Embryonic facial prominence (tissue), 1 donor: ENCODE measurements around the gene KIAA1671.

Experiments used
- DNase-seq: peaks from one replicate; pipeline ENCODE4 v3.0.0-alpha.2; 2016; ENCODE audit errors: extremely low spot score

KIAA1671 gene

DNA sequence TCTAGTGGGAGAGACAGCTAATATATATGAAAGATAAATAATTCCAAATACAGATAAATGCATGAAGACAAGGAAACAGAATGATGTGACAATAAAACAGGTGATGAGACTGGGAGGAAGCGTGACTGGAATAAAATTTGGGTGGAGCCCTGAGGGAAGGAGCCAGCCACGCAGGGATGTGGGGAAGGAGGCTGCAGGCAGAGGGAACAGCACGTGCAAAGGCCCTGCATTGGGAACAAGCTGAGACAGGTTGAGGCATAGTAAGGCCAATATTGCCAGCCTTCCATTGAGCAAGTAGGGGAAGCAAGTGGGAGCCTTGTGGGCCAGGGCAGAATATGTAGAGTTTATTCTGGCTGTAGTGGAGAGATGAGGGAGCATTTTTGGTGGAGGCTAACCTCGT, 139.6 kb downstream of the KIAA1671 start:
- DNase-seq: no peak

DNA sequence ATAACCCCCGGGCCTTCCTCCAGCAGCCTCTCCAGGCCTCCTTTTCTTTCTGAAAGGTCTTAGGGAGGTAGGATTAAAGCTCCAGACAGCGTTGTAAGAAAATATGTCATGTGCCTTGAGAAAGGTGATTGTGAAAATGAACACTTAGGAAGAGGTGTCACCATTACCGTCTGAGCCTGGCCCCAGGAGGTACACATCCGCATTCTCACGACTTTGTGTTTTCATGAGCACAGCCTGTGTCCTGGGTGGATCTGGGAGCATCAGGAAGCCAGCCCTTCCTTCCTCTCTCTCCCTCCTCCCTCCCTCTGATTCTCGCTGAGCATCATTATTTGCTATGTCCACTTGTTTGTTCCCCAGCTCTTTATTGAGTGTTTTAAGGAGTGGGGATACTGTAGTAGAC, 142.1 kb downstream of the KIAA1671 start:
- no peak for DNase-seq

DNA sequence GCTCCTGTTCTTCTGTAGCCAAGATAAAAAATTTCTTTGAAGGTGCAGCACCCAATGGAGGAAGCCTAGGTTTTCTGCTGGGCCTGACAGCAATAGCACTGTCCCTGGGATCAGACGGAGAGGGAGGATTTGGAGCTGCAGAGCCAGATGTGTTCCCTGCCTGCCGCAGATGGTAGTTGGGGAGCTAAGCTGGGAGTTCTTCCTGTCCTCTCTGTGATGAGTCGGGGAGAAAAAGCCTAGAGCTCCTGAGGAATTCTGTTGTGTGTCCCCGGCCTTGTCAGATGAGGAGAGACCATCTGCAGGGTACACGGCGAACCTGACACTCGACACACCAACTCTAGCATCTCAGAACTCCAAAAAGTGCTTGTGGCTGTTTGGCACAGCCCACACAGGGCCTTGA, 143.4 kb downstream of the KIAA1671 start:
- no peak for DNase-seq

DNA sequence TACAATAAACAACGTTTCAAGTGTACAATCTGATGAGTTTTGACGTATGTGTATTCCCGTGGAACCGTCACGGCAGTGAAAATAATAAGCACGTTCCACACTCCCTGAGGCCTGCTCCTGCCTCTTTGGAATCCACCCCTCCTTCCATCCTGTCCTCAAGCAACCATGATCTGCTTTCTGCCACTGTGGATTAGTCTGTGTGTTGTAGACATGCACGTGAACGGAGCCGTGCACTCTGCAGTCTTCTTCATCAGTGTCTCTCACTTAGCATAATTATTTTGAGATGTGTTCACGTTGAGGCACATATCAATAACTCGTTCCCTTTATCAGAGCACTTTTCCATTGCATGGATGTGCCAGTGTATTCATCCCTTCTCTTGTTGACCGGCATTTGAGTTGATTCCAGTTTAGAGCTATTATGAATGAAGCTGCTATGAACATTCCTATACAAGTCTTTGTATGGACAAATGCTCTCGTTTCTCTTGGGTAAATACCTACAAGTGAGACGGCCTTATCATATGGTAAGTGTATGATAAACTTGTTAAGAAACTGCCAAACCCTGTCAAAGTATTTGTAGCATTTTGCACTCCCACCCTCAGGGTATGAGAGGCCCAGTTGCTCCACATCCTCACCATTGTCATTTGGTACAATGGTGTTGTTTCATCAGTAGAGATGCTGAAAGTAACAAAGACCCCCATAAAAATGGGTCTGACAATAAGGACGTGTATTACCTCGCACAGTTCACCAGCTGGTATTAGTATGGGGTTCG, 144.3 kb downstream of the KIAA1671 start:
- no peak for DNase-seq

DNA sequence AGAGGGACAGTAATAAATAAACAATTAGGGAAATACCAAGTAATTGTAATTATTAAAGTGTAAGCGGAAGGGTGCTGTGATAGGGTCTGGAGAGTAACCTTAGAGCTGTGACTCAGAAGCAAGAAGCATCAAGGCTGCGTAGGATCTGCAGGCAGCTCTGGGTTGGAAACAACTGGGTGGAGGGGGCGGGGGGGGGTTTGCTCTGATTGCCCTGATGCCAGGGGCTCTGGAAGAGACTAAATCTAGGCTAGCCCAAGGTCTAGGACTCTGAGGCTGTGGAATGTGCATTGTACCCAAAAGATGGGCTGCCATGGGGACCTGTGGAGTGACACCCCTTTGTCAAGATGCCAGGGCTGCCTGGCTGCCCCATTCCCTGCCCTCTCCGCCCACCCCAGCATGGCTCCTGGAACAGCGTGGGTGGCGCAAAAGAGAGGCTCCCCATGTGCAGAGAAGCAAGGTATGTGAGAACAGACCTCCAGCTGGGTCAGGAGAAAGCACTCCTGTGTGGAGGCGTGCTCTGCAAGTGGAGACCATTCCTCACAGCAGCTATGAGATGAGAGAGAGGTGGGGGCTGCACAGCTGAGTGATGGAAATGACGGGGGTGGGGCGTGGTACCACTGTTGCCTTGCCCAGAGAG, 146.0 kb downstream of the KIAA1671 start:
- DNase-seq: no peak

DNA sequence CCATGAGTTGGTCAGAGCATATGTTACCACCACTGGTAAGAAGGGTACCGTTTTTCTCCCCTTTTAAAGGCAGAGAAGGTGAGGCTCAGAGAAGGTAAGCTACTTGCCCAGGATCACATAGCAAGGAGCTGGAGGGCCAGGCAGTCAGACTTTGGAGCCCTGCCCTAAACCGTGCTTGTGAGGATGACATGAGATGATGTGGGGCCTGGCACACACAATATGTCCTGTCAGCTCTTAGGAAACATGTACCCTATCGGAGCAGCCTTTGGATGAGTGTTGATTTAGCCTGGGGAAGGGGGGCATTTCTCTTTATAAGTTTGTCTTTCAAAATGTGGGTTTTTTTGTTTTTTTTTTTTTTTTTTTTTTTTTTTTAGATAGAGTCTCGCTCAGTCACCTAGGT, 146.7 kb downstream of the KIAA1671 start:
- DNase-seq: no peak

DNA sequence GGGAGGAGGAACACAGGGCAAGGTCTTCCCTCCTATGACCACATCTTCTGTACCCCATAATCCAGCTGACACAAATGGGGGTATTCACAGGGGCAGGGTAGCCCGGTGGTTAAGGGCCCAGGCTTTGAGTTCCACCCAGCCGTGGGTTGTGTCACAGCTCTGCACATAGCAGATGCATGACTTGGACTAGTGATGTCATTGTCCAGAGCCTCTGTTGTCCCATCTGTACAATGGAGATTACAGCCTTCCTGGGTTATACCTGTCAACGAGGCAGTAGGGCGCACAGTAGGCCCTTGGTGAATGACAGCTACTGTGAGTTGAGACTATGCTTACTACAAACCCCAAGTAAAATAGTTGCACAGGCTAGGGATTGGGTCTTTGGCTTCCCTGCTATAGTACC, 147.9 kb downstream of the KIAA1671 start:
- DNase-seq: no peak

DNA sequence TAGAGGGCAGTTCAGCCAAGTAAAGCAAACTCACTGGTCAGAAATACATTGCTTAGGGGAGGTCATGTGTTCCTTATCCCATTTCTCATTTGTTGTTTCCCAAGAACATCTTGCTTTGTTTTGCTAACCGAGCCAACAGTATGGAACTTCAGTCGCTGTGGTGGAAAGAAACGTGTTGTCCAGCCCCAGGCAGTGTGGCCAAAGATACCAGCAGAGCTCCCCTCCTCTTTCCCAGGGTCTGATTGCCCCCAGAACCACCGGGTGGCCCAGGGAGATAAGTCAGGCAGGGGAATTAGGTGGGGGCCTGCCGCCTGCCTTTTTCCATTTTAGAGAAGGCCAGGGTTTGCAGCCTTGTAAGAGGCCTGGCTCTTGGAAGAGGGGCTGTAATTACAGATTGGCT, 148.4 kb downstream of the KIAA1671 start:
- DNase-seq: no peak

DNA sequence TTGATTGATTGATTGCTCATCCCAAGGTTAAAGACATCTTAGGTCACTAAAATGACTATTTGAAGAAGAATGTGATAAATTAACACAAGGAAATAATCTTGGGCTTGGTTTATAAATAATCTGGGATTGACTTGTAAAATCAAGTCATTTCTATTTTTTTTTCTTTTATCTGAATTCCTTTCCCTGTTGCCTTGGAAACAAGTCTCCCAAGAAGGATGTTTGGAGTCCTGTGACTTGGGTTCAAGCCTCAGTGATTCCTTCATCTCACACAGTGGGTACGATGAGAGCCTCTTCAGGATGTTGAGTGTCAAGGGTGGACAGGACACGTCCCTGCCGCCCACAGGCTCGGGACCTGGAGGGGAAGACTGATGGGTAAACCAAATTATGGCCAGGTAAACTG, 149.0 kb downstream of the KIAA1671 start:
- DNase-seq: no peak

DNA sequence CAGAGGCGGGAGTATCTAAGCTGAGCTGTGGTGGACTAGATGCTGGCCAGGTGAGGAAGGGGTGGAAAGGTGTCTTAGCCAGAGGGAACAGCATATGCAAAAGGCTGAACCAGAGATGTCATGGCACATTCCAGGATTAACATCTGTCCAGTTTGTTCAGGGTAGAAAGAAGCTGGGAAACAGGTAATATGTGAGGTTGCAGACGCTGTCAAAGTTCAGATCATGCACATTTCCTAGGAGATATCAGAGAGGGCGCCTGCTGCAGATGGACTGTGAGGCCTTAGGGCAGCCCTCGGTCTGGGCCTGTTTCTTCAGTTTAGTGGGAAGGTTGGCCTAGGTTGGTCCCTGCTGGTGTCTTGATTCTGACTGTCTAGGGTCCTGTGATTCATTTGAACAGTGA, 149.5 kb downstream of the KIAA1671 start:
- no peak for DNase-seq

DNA sequence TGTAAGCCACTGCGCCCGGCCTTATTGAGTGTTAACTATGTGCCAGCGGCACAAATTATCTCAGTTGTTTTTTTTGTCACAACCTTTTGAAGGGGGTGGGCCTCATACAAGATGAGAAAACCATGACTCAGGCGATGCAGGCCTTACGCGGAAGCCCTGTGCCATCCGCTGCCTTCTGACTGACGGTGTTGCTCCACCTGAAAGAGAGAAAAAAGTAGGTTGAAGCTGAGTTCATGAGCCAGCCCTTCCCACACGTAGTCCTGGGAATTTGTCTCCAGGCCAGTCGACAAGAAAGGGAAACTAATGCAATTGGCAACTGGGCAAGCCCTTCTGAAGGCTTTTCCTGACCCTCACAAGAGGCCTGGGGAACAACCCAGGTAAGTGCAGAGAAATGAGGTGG, 150.2 kb downstream of the KIAA1671 start:
- DNase-seq: no peak

DNA sequence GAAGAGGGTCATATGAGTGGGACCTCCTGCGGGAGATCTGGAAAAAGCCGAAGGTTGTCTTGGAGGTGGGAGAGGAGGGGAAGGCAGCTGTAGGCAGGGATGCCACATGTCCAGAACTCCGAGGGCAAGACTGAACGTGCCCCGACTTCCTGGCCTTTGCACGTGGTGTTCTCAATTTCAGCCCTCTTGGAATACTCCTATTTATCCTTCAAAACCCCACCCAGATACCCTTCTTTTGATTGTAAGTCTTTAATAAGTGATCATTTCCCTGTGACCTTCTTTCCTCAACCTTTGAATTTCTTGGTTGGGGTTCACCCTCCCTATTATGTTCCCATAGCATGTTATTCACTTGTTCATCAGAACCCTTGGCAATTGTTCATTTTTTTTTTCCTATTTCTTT, 151.9 kb downstream of the KIAA1671 start:
- DNase-seq: no peak

DNA sequence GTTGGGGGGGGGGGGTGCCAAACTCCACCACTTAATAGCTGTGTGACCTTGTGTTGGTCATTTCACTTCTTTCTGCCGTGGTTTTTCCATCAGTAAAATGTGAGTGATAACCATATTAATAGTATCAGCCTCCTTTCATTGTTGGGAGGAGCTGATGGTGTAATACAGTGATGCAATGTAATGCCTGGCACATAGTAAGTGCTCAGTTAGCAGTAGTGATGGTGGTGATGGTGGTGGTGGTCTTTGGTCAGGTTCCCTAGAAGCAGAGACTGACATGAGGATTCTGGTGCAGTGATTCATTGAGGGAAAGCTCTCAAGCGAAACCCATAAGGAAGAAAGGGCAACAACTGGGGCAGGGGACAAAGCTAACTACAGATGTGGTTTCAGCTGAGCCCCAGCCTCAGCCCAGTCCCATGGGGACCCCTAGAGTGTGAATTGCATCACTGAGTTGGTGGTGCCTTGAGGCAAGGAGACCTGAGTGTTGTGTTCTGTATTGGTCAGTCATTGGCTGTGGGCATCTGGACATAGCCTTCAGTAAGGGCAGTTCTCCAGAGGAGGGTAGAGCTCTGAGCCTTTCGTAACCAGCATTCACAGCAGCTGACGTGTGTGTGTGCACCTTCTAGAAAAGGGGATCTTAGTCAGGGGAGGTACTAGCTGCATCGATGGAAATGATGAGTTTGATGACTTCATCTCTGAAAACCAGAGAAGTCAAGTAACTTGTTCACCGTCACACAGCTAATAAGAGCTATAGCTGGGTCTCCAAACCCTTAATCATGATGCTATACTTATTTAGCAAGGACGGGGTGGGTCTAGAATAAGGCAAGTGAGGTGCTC, 153.5 kb downstream of the KIAA1671 start:
- no peak for DNase-seq

DNA sequence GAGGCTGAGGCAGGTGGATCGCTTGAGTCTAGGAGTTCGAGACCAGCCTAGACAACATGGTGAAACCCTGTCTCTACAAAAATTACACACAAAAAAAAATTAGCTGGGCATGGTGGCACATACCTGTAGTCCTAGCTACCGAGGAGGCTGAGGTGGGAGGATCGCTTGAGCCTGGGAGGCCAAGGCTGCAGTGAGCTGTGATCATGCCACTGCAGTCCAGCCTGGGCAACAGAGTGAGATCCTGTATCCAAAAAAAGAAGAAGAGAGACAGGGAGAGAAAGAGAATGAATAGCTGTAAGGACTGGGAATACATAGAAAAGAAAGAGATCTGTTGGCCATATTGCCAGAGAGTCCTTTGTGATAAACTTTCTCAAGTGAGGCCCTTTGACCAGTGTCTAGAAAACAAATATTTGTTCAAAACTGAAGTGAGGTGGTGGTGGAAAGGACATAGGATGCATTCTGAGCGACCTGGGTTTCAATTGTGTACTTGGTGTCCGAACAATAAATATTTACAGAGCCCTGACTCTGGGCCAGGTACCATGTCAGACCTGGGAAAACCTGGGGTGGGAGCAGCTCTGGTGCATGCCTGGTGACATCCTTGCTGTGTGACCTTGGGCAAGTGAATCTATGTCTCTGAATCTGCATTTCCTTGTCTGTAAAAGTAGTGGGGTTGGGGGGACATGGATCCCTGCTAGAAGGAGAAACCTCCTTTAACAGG, 157.5 kb downstream of the KIAA1671 start:
- DNase-seq: no peak

DNA sequence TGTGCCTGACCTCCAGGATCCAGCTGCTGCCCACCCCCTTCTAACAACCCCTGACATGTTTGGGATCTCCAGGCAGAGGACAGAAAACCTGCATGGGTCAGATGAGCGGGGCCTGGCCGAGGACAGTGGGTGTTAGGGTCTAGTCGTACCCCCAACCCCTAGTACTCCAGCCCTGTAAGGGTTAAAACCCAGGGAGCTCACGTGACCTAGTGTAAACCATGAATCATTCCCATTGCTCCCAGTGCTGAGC, 158.0 kb downstream of the KIAA1671 start:
- no peak for DNase-seq

DNA sequence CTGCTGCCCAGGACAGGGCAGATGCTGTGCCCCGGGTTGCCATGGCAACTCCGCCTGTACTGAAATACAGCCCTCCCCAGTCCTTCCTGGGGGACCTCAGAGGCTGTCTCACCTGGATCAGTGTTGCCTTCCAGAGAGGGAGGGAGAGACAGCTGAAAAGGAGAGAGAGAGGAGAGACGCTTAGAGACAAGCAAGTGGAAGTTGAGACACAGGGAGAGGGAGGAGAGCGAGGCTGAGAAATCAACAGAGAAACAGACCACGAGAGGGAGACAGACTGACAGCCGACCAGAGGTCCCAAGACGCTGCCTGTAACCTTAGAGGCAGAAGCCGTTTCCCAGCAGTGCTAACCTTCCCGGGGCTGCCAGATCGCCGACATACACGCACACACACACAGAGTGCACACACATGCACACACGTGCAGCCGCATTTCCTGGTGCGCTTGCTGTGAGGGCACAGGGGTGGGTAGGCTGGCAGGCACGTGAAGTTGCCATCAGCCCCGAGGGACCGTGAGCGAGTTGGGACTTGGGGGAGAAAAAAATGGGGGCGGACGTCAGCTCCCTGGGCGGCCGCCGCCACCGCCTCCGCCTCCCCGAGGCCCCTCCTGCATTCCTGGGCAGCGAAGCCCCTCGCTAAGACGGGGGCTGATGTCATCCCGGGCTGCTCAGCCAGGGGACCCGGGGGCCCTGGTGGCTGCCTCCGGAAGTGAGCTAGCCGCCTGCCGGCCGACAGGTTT, 158.5 kb downstream of the KIAA1671 start:
- peak; percentile 76 for DNase-seq

DNA sequence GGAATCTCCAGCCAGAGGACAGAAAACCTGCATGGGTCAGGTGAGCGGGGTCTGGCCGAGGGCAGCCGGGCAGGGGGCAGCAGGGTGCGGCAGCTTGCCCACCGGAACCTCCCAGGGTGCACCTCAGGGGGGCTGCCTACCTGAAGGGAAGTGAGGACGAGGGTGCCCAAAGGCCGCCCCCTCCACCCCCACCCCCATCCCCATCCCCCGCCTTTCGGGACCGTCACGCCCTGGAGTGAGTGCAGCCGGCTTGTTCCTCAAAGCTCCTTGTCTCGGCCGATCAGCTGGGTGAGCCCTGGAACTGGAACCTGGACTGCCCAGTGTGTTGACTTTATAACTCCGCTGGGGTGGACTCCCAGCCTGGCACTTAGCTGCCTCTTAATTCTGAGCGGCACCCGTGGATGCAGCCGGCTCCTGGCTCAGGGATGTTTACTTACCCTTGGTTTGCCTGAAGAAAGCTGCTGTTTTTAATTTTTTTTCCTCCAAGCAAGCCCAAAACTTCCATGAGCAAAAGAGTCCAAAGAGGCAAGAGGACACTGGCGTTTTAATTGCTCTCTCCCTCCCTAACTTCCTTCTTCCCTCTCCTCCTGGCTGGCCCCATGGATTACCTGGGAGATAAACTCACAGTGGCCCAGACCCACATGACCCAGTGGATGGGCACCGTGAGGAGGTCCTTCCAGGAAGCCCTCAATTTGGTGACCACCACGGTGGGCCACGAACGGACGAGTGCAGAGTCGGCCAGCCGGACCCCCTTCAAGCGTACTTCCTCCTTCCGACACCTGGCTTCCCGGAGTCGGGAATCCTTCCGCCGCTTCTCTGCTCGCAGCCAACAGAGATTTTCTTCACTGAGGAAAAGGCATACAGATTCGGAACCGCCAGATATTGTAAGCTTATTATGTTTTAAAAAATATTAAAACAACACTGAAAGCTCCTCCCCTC, 159.3 kb downstream of the KIAA1671 start:
- DNase-seq: no peak

DNA sequence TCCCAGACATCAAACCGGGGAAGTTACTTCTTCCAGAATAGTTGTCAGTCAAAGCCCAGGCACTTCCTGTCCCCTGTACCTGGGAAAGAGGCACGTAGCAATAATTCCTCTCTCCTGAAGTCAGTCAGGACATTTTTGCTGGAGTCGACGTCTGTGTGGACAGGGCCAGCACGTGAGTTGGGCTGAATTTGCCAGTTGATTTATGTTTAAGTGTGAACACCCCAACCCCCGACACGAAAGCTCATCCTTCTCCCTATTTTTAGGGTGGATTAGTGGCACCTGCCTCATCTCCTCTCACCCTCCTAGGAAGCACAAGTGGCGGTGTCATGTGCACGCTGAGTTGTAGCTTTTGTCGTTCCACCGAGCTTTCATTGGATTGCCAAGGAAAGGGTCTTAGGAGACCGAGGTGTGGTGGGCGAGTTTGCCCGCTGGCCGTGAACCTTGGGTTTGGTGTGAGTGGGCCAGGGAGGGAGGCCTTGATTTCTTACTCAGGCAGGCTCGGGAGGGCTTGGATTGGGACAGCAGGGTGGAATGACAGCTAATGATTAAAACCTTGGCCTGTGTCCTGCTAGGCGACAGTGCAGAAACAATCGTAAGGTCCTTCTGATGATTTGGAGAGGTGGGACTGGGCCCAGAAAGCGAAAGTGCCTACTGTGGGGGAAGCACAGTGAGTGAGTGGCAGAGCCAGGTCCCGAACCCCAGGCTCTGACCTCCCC, 160.2 kb downstream of the KIAA1671 start:
- DNase-seq: no peak

DNA sequence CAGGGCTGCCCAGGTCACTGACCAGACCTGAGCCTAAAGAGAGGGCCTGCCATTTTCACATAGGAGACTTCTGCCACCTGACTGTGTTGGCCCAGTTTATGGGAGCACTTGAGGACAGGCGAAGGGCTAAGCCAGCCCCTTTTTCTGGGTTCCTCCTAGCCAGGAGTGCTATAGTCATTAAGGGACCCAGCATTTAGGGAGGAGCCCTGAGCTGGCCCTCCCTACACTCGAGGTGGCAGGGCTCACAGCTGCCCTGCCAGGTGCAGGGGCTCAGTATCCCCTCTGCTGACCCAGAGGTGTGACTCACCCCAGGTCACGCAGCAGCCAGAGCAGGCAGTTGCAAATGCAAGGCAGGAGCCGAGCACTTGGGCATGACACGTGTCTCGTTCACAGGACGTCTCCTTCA, 160.8 kb downstream of the KIAA1671 start:
- DNase-seq: no peak
